HFFc6 (cell line): ENCODE results near the gene GALNT7. TPM values are rescaled to one million over a fixed set of nuclear protein-coding genes. Genes with fewer than 3 reads are reported as not detected.
A peak's percentile ranks its signal among the peaks of the same experiment; 100 is the strongest.

Source experiments
- DNase-seq: peaks from one replicate; pipeline ENCODE4 v3.0.0-alpha.2; 2018
- H3K27ac Mint-ChIP-seq: 2 replicates; pipeline ENCODE4 v1.8.0; 2020; ENCODE audit warnings: mild to moderate bottlenecking, mixed read lengths
- H3K27me3 Mint-ChIP-seq: 2 replicates; pipeline ENCODE4 v1.8.0; 2021; ENCODE audit warnings: mild to moderate bottlenecking, moderate library complexity, mixed read lengths; ENCODE audit not compliant: insufficient read depth
- H3K36me3 Mint-ChIP-seq: 2 replicates; pipeline ENCODE4 v1.8.0; 2021; ENCODE audit warnings: low read depth, mixed read lengths
- H3K4me1 Mint-ChIP-seq: 2 replicates; pipeline ENCODE4 v1.8.0; 2020; ENCODE audit warnings: low read depth, mixed read lengths
- H3K4me3 Mint-ChIP-seq: 2 replicates; pipeline ENCODE4 v1.8.0; 2020; ENCODE audit warnings: mild to moderate bottlenecking, moderate library complexity, mixed read lengths
- H3K9me3 Mint-ChIP-seq: 2 replicates; pipeline ENCODE4 v1.8.0; 2020; ENCODE audit warnings: mild to moderate bottlenecking, mixed read lengths
- total RNA-seq, 6 experiments: library from RNA; stranded (reverse); fragmentation: NEBNext Ultra II Directional; extraction: Animal tissue kit (Norgen Biotek cat#: 25700); gene quantifications; 2 replicates in 1 of 6; 3 replicates in 5 of 6; pipeline ENCODE4 v1.2.3, GENCODE V29; 2021
- TF ChIP-seq, protein P1 (sequence below): fragments of 200-600 bp; sonication (generic); IDR thresholded peaks from 2 replicates; pipeline ENCODE4 v1.5.0; 2021; ENCODE audit warnings: antibody characterized with exemption, mild to moderate bottlenecking

The GALNT7 gene
- total RNA-seq, 6 experiments from 2014 or later: 10.9 to 24.3 (median 23.0) TPM

DNA sequence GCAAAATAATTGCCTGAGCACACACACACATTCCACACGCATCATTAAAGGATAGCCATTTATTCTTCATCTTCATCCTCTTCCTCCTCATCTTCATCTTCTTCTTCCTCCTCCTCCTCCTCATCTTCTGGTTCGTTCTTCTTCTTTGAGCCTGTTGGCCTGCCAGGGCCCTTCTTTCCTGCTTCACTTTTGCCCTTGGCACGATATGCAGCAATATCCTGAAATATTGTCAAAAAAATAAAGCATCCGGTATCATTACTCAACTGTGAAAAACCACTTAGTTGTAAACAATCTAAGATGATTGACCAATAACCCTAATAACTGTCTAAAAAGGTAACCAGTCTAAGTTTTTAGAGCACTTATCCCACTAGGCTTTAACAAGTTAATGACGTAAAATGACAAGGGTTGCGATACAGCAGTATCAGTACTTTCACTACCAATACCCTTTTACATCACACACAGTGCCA, 163.4 kb downstream of the GALNT7 start:
- Mint-ChIP-seq H3K9me3 (no peaks in the 10 kb centered on the region), H3K36me3 (peaks cover 36% of the 10 kb centered on the region), H3K27ac (peak overlapping the region; percentile 92), H3K4me3 (peak overlapping the region; percentile 93), H3K27me3 (peaks cover 4% of the 10 kb centered on the region), H3K4me1 (peaks cover 51% of the 10 kb centered on the region)
- no peak for DNase-seq
- TF ChIP-seq, protein P1, sequence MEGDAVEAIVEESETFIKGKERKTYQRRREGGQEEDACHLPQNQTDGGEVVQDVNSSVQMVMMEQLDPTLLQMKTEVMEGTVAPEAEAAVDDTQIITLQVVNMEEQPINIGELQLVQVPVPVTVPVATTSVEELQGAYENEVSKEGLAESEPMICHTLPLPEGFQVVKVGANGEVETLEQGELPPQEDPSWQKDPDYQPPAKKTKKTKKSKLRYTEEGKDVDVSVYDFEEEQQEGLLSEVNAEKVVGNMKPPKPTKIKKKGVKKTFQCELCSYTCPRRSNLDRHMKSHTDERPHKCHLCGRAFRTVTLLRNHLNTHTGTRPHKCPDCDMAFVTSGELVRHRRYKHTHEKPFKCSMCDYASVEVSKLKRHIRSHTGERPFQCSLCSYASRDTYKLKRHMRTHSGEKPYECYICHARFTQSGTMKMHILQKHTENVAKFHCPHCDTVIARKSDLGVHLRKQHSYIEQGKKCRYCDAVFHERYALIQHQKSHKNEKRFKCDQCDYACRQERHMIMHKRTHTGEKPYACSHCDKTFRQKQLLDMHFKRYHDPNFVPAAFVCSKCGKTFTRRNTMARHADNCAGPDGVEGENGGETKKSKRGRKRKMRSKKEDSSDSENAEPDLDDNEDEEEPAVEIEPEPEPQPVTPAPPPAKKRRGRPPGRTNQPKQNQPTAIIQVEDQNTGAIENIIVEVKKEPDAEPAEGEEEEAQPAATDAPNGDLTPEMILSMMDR: no peak

- Mint-ChIP-seq H3K4me3 (peak overlapping the region; percentile 93), H3K27ac (peak overlapping the region; percentile 92), H3K4me1 (peaks cover 61% of the 10 kb centered on the region), H3K9me3 (no peaks in the 10 kb centered on the region), H3K27me3 (peaks cover 4% of the 10 kb centered on the region), H3K36me3 (peaks cover 36% of the 10 kb centered on the region)
- DNase-seq: no peak
- TF ChIP-seq, protein P1: no peak
These were observed 164.5 kb downstream of the GALNT7 start for GRCh38 chr4:173332963-173333657.

GRCh38 chr4:173333658-173334084, 165.1 kb downstream of the GALNT7 start:
- TF ChIP-seq, protein P1: no peak
- DNase-seq: peak; percentile 8
- Mint-ChIP-seq H3K27me3 (peaks cover 4% of the 10 kb centered on the region), H3K4me3 (peak overlapping the region; percentile 93), H3K36me3 (peaks cover 36% of the 10 kb centered on the region), H3K27ac (peak overlapping the region; percentile 100), H3K4me1 (peaks cover 61% of the 10 kb centered on the region), H3K9me3 (no peaks in the 10 kb centered on the region)

DNA sequence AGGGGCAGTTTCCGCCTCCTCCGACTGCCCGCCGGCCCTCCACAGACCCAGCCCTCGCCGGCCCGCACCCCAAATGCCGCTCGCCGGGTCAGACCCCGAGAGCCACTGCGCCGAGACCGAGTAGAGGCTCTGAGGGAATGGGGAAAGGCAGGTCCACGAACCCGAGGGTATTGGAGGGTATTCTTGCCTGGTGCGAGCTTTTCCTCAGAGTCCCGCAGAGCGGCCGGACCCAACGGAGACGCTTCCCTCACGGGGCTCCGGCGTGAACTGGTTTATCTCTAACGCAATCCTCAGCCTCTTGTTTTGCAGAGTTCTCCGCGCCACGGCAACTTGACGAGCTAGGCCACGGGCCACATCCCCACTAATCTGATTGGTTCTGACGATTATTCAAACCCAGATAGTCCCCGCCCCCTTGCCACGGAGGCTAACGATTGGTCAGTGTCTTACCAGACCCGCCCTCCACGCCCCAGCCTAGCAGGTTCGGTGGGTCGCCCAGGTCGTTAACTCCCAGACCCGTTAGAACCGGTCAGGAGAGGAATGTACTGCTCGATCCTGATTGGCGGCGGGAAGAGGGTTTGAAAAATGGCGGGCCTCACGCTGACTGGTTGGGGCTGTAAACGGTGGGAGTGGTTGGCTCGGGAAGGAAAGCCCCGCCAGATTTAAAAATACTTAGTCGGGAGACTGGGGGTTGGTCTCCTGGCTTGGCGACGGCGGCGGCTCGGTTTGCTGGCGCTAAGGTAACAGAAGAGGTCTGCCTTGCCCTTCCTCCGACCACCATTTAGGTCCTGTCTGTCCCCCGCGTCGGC, 165.7 kb downstream of the GALNT7 start, which contains the start of gene HMGB2:
Gene HMGB2, minus strand, starts transcription at position 274 of the 806 bp plus-strand sequence. CDS start 709 bp downstream, outside the sequence.
- peak within 1 kb of the TSS; percentile 100 for H3K27ac Mint-ChIP-seq

More for the DNA sequence above, 165.7 kb downstream of the GALNT7 start, which contains the start of gene HMGB2:
- peaks cover 4% of the 10 kb centered on the region for H3K27me3 Mint-ChIP-seq
- H3K36me3 Mint-ChIP-seq: peaks cover 34% of the 10 kb centered on the region
- no peaks in the 10 kb centered on the region for H3K9me3 Mint-ChIP-seq
- H3K4me3 Mint-ChIP-seq: peak within 1 kb of the TSS; percentile 93
- TF ChIP-seq, protein P1: no peak
- H3K4me1 Mint-ChIP-seq: peaks cover 60% of the 10 kb centered on the region
- DNase-seq: peak; percentile 100
